HuH-7 (cell line): ENCODE measurements around the gene TRAF1.
"Not testable (repeated sequence)": the region's sequence is repeated elsewhere in the genome, so short reads cannot be mapped to it uniquely, and the experiment has no call there.

ENCODE experiments used
- DNase-seq: peaks from one replicate; pipeline ENCODE4 v3.0.0; 2011; ENCODE audit warnings: low spot score

TRAF1 gene, protein sequence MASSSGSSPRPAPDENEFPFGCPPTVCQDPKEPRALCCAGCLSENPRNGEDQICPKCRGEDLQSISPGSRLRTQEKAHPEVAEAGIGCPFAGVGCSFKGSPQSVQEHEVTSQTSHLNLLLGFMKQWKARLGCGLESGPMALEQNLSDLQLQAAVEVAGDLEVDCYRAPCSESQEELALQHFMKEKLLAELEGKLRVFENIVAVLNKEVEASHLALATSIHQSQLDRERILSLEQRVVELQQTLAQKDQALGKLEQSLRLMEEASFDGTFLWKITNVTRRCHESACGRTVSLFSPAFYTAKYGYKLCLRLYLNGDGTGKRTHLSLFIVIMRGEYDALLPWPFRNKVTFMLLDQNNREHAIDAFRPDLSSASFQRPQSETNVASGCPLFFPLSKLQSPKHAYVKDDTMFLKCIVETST

DNA sequence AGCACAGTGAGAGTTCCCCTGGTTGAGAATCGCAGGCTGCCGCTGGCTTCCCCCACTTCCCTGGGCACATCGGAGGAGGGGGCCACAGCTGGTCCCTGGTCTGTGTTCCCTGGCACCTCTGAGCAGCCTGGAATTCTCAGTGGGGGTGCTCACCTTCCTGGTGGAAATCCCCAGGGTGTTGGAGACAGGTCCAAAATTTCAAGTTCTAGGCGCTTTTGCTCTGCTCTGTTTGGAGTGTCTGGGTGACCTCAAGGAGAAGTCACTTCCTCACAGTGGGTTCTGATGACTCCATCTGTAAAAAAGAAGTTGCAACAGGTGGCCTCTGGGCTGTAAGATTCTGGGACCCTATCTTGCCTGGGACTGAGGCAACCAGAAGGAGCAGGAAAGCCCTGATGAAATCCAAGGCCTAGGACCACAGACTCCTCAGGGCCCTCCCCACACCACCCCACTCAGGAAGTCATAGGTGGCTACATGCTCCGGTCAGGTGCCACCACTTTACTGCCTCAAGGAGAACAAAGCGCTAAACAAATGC, at the start of gene TRAF1:
Gene TRAF1, minus strand, starts transcription at position 400 of the 532 bp plus-strand sequence. CDS start 721 bp downstream, outside the sequence.
- no peak for DNase-seq

GRCh38 chr9:120974921-120975320, 48.3 kb upstream of the TRAF1 start:
- no peak for DNase-seq

DNA sequence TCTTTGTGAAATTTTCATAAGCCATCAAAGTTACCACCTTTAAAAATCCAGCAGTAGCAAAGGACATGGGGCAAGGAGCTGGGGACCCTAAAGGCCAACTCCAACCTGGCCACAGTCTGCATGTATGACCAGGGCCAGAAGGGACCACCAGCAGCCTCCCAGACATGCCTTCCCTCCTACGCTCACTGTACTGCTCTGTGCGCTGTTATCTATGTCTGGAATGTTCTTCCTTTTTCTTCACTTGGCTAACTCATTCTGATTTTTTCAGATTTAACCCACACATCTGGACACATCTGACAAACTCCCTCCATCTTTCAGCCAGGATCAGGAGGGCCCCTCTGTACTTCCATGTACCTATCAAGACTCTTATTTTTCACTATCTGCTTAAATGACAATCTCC, 47.6 kb upstream of the TRAF1 start:
- DNase-seq, result no peak

DNA sequence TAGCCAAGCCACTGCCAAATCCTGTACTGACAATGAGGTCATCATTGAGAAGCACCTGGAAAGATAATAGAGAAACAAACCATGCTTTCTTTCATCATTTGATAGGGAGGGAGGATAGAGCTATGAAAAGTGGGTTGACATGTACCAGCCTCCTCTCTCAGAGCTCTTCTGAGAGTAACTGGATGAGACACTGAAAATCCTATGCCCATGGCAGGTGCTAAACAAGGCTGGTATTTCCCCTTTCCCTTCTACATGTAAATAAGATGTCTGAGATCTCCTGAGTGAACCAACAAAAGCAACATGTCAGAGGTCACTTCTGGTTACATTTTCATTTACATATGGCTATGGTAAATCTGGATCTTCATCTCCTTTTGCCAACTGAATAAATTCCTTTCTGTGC, 45.3 kb upstream of the TRAF1 start:
- DNase-seq, result no peak

DNA sequence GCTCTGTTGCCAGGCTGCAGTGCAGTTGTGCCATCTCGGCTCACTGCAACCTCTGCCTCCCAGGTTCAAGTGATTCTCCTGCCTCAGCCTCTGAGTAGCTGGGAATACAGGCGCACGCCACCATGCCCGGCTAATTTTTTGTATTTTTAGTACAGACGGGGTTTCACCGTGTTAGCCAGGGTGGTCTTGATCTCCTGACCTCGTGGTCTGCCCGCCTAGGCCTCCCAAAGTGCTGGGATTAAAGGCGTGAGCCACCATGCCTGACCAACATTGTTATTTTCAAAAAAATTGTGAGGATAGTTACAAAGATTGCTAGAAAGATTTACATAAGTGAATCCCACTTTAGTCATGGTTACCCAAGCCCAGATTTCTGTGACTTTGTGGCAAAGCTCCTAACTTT, 44.9 kb upstream of the TRAF1 start:
- not testable (repeated sequence) for DNase-seq

GRCh38 chr9:120970244-120970643, 43.6 kb upstream of the TRAF1 start:
- DNase-seq, result no peak

GRCh38 chr9:120966013-120966369, 39.4 kb upstream of the TRAF1 start:
- no peak for DNase-seq

- no peak for DNase-seq
These were observed 38.9 kb upstream of the TRAF1 start for GRCh38 chr9:120965344-120966012.

DNA sequence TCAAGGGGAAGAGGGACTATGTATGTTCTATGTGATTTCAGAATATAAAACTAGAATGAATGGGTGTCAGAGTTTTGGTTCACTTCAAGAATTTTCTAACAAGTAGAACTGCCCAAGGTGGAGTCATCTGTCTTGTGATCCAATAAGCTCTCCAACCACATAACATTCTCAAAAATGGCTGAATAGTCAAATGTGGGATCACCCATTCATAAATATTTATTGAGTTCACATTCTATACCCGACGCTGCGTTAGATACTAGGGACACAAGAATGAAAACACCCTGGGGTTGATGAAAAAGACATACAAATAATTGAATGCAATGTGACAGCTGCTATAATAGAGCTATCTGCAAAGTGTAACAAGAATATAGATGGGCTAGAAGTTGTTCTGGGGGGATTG, 35.3 kb upstream of the TRAF1 start:
- no peak for DNase-seq

DNA sequence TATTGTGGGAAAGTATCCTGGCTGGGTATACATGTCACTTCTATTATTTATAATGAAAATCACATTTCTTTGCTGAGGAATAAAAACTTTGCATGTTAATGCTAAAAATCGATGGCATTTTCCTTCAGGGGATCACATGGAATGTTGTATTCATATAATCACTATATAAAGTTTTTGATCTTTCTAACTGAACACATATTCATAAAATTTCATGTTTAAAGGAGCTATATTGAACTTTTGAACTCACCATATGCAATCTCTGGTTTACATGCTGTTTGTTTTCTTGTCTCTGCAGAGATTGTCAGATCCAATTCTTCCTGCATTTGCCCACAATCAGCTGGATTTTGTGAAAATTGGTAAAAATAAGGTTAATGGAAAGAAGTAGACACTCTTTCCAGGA, 33.4 kb upstream of the TRAF1 start:
- DNase-seq, result no peak

- no peak for DNase-seq
These were observed 30.3 kb upstream of the TRAF1 start for GRCh38 chr9:120956862-120957261.

DNA sequence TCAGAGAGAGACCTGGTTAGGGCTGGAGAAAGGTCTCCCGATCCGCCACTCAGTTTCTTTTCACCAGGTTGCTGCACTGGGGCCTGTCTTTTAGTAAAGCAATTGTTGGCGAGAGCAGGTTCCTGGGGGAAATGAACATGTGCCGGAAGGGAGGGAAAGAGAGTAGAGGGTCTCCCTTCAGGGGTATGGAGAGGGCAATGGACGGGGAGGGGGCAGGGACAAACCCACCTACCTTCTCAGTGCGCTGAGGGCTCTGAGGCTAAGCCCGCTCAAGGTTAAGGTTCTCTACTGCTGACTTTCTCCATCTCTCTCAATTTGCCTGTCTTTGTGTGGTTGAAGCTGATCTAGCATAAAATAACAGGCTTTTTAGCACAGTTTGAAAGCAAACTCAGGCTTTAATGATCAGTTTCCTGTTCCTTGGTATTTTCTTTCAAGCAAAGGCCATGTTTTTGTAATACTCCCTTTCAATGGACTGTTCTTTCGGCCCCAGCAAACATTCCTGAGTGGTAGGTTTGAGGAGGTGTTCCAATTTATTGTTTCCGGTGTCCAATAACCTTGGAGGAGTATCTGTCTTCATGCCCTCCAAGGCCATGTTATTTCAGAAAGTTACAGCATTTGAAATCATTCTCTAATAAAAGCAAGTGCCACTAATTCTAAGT, 25.5 kb upstream of the TRAF1 start:
- DNase-seq, result no peak

- no peak for DNase-seq
These were observed 24.1 kb upstream of the TRAF1 start for GRCh38 chr9:120950421-120951388.

DNA sequence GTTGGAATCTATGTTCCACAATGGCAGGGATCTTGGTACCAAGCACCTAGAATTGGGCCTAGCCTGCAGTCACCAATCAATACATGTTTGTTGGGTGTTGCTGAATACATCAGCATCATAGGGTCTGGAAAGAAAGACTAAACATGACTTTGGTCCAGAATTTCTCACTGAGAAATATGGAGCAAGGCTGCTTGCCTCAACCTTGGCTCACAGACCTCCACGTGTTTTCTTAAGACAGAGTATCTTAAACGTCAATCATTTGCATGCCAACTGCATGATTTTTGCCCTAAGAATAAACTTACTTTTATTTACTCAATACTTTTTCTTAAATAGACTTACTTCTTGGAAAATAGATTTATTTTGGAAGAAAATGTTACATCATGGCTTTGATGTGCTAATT, 22.7 kb upstream of the TRAF1 start:
- DNase-seq, result no peak

DNA sequence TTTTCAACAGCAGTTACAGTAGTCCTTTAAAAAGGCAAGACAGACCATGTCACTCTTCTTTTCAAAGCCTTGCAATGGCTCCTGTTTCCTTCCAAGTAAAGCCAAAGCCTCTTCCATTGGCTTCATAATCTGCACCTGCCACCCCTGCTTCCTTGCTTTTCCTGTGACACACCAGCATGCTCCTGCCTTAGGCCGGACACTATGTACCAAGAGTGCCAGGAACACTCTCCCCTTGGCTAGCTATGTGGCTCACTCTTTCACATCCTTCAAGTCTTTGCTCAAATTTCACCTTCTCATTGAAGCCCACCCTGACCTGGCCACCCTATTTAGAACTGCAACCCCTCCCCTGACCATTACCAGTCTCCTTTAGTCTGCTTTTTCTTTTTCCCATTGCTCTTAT, 22.2 kb upstream of the TRAF1 start:
- no peak for DNase-seq

GRCh38 chr9:120947222-120947621, 20.6 kb upstream of the TRAF1 start:
- DNase-seq, result no peak

- DNase-seq, result no peak
These were observed 19.7 kb upstream of the TRAF1 start for GRCh38 chr9:120946259-120946658.

DNA sequence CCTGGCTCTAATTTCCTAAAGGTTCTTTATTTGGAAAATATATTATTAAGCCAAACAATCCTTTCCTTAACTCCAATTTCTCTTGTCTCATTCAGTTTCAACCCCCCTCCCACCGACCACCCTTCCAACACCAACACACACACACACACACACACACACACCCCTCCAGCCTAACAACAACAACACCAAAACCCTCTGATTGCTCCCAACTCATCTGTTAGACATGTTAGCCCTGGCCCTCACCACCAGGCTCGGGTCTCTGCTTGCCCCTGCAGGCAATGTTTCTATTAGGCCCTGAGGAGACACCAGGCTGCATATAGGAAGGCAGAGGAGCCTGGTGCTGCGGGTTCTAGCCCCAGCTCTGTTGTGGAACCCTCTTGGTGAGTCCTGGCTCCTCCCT, 18.4 kb upstream of the TRAF1 start:
- no peak for DNase-seq

DNA sequence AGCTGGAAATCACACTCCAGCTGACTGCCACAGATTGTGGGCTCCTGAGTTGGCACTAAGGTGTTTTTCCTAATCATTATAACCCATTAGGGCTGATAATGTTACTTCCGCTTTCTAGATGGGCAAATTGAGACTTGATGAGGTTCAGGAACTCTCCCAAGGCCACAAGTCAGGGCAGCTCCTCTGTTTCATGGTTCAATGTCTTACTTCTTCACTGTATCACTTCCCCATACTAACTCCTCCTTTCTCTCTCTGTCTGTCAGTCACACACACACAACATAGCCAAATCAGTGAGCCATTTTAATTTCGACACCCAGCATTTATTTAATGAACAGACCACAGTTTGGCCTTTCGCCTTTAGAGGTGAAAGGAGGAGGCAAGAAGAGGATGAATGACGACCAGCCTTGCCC, 17.8 kb upstream of the TRAF1 start:
- DNase-seq, result no peak

GRCh38 chr9:120942186-120943001, 15.8 kb upstream of the TRAF1 start:
- DNase-seq, result no peak
